H9 (cell line): ENCODE measurements around the gene ZNF319. TPM values are rescaled to one million over a fixed set of nuclear protein-coding genes. Genes with fewer than 3 reads are reported as not detected.

Experiments
- DNase-seq: peaks from one replicate; pipeline ENCODE4 v3.0.0-alpha.2; 2017
- H2AFZ ChIP-seq: one replicate; pipeline ENCODE4 v1.6.1; 2013; ENCODE audit warnings: mild to moderate bottlenecking, low read length, control low read depth, moderate library complexity
- H2AK5ac ChIP-seq: 2 replicates; pipeline ENCODE4 v1.6.1; 2013; ENCODE audit warnings: low read length, control low read depth, mixed read lengths; ENCODE audit not compliant: insufficient read length
- H2BK120ac ChIP-seq: one replicate; pipeline ENCODE4 v1.6.1; 2013; ENCODE audit warnings: low read depth, mild to moderate bottlenecking, low read length, control low read depth, inconsistent platforms; ENCODE audit not compliant: poor library complexity, severe bottlenecking
- H2BK12ac ChIP-seq: 2 replicates; pipeline ENCODE4 v1.6.1; 2013; ENCODE audit warnings: low read length, control low read depth, mixed read lengths, low read depth; ENCODE audit not compliant: insufficient read length
- H2BK15ac ChIP-seq: 2 replicates; pipeline ENCODE4 v1.6.1; 2013; ENCODE audit warnings: low read depth, low read length, control low read depth
- H2BK20ac ChIP-seq: one replicate; pipeline ENCODE4 v1.6.1; 2013; ENCODE audit warnings: low read depth, mild to moderate bottlenecking, low read length, control low read depth, inconsistent platforms; ENCODE audit not compliant: poor library complexity, severe bottlenecking
- H2BK5ac ChIP-seq: 2 replicates; pipeline ENCODE4 v1.6.1; 2013; ENCODE audit warnings: low read length, control low read depth, mixed read lengths; ENCODE audit not compliant: insufficient read length
- H3K14ac ChIP-seq: 2 replicates; pipeline ENCODE4 v1.6.1; 2013; ENCODE audit warnings: low read length, control low read depth; ENCODE audit not compliant: insufficient read depth
- H3K18ac ChIP-seq: 2 replicates; pipeline ENCODE4 v1.6.1; 2013; ENCODE audit warnings: low read depth, mild to moderate bottlenecking, mixed read lengths, low read length, control low read depth; ENCODE audit not compliant: insufficient read length
- H3K23ac ChIP-seq: 2 replicates; pipeline ENCODE4 v1.6.1; 2013; ENCODE audit warnings: low read length, control low read depth, mixed read lengths, low read depth; ENCODE audit not compliant: insufficient read length
- H3K23me2 ChIP-seq: 2 replicates; pipeline ENCODE4 v1.6.1; 2013; ENCODE audit warnings: low read depth, mild to moderate bottlenecking, mixed read lengths, low read length, control low read depth; ENCODE audit not compliant: insufficient read length, poor library complexity, severe bottlenecking
- H3K27ac ChIP-seq: 2 replicates; pipeline ENCODE4 v1.5.1; 2013; ENCODE audit warnings: low read length, control low read depth, mixed read lengths, low read depth; ENCODE audit not compliant: insufficient read length
- H3K27me3 ChIP-seq: 2 replicates; pipeline ENCODE4 v1.6.1; 2013; ENCODE audit warnings: low read length, control low read depth, inconsistent platforms; ENCODE audit not compliant: insufficient read depth
- H3K4ac ChIP-seq: 2 replicates; pipeline ENCODE4 v1.6.1; 2013; ENCODE audit warnings: low read depth, mild to moderate bottlenecking, control low read depth, inconsistent platforms, low read length, moderate library complexity
- H3K4me1 ChIP-seq: 2 replicates; pipeline ENCODE4 v1.6.1; 2013; ENCODE audit warnings: low read length, control low read depth, inconsistent platforms; ENCODE audit not compliant: insufficient read depth
- H3K4me2 ChIP-seq: 2 replicates; pipeline ENCODE4 v1.6.1; 2013; ENCODE audit warnings: low read length, control low read depth, mixed read lengths; ENCODE audit not compliant: insufficient read length, insufficient read depth
- H3K56ac ChIP-seq: 2 replicates; pipeline ENCODE4 v1.6.1; 2013; ENCODE audit warnings: low read depth, mild to moderate bottlenecking, mixed read lengths, low read length, control low read depth; ENCODE audit not compliant: insufficient read length
- H3K79me1 ChIP-seq: 2 replicates; pipeline ENCODE4 v1.6.1; 2013; ENCODE audit warnings: low read depth, mild to moderate bottlenecking, moderate library complexity, low read length, control low read depth, inconsistent platforms; ENCODE audit not compliant: insufficient read depth, poor library complexity, severe bottlenecking
- H3K79me2 ChIP-seq: 2 replicates; pipeline ENCODE4 v1.6.1; 2013; ENCODE audit warnings: low read length, control low read depth, inconsistent platforms; ENCODE audit not compliant: insufficient read depth
- H3K9ac ChIP-seq: 2 replicates; pipeline ENCODE4 v1.6.1; 2013; ENCODE audit warnings: low read length, control low read depth, mixed read lengths; ENCODE audit not compliant: insufficient read length; ENCODE audit errors: extremely low read depth
- H3K9me3 ChIP-seq: one replicate; pipeline ENCODE4 v1.6.1; 2013; ENCODE audit warnings: low read depth, low read length, inconsistent platforms; ENCODE audit not compliant: control insufficient read depth
- H3T11ph ChIP-seq: one replicate; pipeline ENCODE4 v1.6.1; 2013; ENCODE audit warnings: mild to moderate bottlenecking, low read length, control low read depth, inconsistent platforms
- H4K20me1 ChIP-seq: one replicate; pipeline ENCODE4 v1.6.1; 2013; ENCODE audit not compliant: control insufficient read depth, insufficient read length, insufficient read depth
- H4K5ac ChIP-seq: 2 replicates; pipeline ENCODE4 v1.6.1; 2013; ENCODE audit warnings: low read depth, mild to moderate bottlenecking, mixed read lengths, low read length, control low read depth; ENCODE audit not compliant: insufficient read length
- H4K8ac ChIP-seq: replicated peaks from 2 replicates; pipeline ENCODE4 v1.6.1; 2013; ENCODE audit warnings: low read length, control low read depth, mixed read lengths, low read depth; ENCODE audit not compliant: insufficient read length
- H4K91ac ChIP-seq: 2 replicates; pipeline ENCODE4 v1.6.1; 2013; ENCODE audit warnings: low read depth, mild to moderate bottlenecking, moderate library complexity, mixed read lengths, low read length, control low read depth; ENCODE audit not compliant: insufficient read length
- H3K27ac Mint-ChIP-seq, 3 experiments: 2 replicates in 2 of 3; 3 replicates in 1 of 3; pipeline ENCODE4 v1.8.0; 2020 to 2021; ENCODE audit warnings: mixed read lengths in 3 of 3, mild to moderate bottlenecking in 1 of 3, moderate library complexity in 1 of 3
- H3K27me3 Mint-ChIP-seq: 2 replicates; pipeline ENCODE4 v1.8.0; 2021; ENCODE audit warnings: low read depth, mild to moderate bottlenecking, moderate library complexity, mixed read lengths
- H3K36me3 Mint-ChIP-seq, 3 experiments: 2 replicates in 2 of 3; 3 replicates in 1 of 3; pipeline ENCODE4 v1.8.0; 2020 to 2021; ENCODE audit warnings: low read depth in 3 of 3, mixed read lengths in 3 of 3; ENCODE audit not compliant: insufficient read depth in 1 of 3
- H3K4me1 Mint-ChIP-seq, 2 experiments: 2 replicates each; pipeline ENCODE4 v1.8.0; 2020; ENCODE audit warnings: mixed read lengths in 2 of 2
- H3K4me3 Mint-ChIP-seq, 2 experiments: 2 replicates in 1 of 2; 3 replicates in 1 of 2; pipeline ENCODE4 v1.8.0; 2020 to 2021; ENCODE audit warnings: mild to moderate bottlenecking in 2 of 2, mixed read lengths in 2 of 2, moderate library complexity in 1 of 2
- H3K9me3 Mint-ChIP-seq, 2 experiments: 2 replicates in 1 of 2; 3 replicates in 1 of 2; pipeline ENCODE4 v1.8.0; 2020; ENCODE audit warnings: mild to moderate bottlenecking in 2 of 2, mixed read lengths in 2 of 2, moderate library complexity in 1 of 2
- WGBS: extraction: QIAGEN DNeasy Blood & Tissue Kit; methylation state at CpG from one replicate; pipeline ENCODE4 v1.1.7; 2013; ENCODE audit warnings: missing lambda C conversion rate, low lambda C conversion rate, mixed read lengths; ENCODE audit not compliant: insufficient read length; ENCODE audit errors: extremely low coverage; 5-methylcytosine and 5-hydroxymethylcytosine counted together
- total RNA-seq: library from RNA; stranded (reverse); gene quantifications from 2 replicates; pipeline ENCODE4 v1.2.1, GENCODE V29; 2021
- TF ChIP-seq, protein P1 (sequence below): fragments of 200-600 bp; sonication (generic); conservative IDR thresholded peaks from 3 replicates; pipeline ENCODE4 v1.8.0; 2021; ENCODE audit warnings: antibody characterized with exemption, mild to moderate bottlenecking

The ZNF319 gene
- total RNA-seq, 1 experiment from 2014 or later, result 5.6 TPM

- H3K27me3 Mint-ChIP-seq, result no peaks in the 10 kb centered on the region
- Histone ChIP-seq H2AK5ac (no peak overlapping the region), H2BK12ac (no peak overlapping the region), H3K18ac (no peak overlapping the region), H3K4me2 (no peak overlapping the region), H2BK20ac (no peak overlapping the region), H4K91ac (no peak overlapping the region), H3K23me2 (no peaks in the 10 kb centered on the region), H3K4me1 (no peaks in the 10 kb centered on the region), H4K20me1 (no peaks in the 10 kb centered on the region), H3K9ac (no peak overlapping the region), H3K14ac (no peak overlapping the region), H4K8ac (no peak overlapping the region), H2AFZ (no peak overlapping the region), H2BK5ac (no peak overlapping the region), H2BK120ac (no peak overlapping the region), H3K27ac (no peak overlapping the region), H3K23ac (no peak overlapping the region), H3K56ac (no peak overlapping the region), H3K79me1 (no peaks in the 10 kb centered on the region), H3K9me3 (no peaks in the 10 kb centered on the region), H3T11ph (no peak overlapping the region), H3K27me3 (no peaks in the 10 kb centered on the region), H3K4ac (no peak overlapping the region), H2BK15ac (no peak overlapping the region), H4K5ac (no peak overlapping the region), H3K79me2 (no peaks in the 10 kb centered on the region)
- H3K27ac Mint-ChIP-seq, result no peak overlapping the region
- H3K36me3 Mint-ChIP-seq, result peaks cover 13 to 74% (median 56%) of the 10 kb centered on the region in 3 experiments
- no peak overlapping the region for H3K4me3 Mint-ChIP-seq
- WGBS, result no CpG with 5 or more reads among the region's 18 CpGs
- DNase-seq, result no peak
- no peaks in the 10 kb centered on the region; a peak in 1 of 5 replicates for H3K9me3 Mint-ChIP-seq
- TF ChIP-seq, protein P1, sequence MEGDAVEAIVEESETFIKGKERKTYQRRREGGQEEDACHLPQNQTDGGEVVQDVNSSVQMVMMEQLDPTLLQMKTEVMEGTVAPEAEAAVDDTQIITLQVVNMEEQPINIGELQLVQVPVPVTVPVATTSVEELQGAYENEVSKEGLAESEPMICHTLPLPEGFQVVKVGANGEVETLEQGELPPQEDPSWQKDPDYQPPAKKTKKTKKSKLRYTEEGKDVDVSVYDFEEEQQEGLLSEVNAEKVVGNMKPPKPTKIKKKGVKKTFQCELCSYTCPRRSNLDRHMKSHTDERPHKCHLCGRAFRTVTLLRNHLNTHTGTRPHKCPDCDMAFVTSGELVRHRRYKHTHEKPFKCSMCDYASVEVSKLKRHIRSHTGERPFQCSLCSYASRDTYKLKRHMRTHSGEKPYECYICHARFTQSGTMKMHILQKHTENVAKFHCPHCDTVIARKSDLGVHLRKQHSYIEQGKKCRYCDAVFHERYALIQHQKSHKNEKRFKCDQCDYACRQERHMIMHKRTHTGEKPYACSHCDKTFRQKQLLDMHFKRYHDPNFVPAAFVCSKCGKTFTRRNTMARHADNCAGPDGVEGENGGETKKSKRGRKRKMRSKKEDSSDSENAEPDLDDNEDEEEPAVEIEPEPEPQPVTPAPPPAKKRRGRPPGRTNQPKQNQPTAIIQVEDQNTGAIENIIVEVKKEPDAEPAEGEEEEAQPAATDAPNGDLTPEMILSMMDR, result no peak
- H3K4me1 Mint-ChIP-seq, result peaks cover 0 to under 1% of the 10 kb centered on the region in 2 experiments; a peak in 1 of 4 replicates
Observed at GRCh38 chr16:58041628-58041955, 41.1 kb upstream of the ZNF319 start.
